ENCODE measurements around the gene HGS.

- TF ChIP-seq, protein P1, sequence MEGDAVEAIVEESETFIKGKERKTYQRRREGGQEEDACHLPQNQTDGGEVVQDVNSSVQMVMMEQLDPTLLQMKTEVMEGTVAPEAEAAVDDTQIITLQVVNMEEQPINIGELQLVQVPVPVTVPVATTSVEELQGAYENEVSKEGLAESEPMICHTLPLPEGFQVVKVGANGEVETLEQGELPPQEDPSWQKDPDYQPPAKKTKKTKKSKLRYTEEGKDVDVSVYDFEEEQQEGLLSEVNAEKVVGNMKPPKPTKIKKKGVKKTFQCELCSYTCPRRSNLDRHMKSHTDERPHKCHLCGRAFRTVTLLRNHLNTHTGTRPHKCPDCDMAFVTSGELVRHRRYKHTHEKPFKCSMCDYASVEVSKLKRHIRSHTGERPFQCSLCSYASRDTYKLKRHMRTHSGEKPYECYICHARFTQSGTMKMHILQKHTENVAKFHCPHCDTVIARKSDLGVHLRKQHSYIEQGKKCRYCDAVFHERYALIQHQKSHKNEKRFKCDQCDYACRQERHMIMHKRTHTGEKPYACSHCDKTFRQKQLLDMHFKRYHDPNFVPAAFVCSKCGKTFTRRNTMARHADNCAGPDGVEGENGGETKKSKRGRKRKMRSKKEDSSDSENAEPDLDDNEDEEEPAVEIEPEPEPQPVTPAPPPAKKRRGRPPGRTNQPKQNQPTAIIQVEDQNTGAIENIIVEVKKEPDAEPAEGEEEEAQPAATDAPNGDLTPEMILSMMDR (IDR thresholded peaks at IDR 0.05; ENCODE audit: insufficient read depth, low read length), result no peak
- TF ChIP-seq, protein P2, sequence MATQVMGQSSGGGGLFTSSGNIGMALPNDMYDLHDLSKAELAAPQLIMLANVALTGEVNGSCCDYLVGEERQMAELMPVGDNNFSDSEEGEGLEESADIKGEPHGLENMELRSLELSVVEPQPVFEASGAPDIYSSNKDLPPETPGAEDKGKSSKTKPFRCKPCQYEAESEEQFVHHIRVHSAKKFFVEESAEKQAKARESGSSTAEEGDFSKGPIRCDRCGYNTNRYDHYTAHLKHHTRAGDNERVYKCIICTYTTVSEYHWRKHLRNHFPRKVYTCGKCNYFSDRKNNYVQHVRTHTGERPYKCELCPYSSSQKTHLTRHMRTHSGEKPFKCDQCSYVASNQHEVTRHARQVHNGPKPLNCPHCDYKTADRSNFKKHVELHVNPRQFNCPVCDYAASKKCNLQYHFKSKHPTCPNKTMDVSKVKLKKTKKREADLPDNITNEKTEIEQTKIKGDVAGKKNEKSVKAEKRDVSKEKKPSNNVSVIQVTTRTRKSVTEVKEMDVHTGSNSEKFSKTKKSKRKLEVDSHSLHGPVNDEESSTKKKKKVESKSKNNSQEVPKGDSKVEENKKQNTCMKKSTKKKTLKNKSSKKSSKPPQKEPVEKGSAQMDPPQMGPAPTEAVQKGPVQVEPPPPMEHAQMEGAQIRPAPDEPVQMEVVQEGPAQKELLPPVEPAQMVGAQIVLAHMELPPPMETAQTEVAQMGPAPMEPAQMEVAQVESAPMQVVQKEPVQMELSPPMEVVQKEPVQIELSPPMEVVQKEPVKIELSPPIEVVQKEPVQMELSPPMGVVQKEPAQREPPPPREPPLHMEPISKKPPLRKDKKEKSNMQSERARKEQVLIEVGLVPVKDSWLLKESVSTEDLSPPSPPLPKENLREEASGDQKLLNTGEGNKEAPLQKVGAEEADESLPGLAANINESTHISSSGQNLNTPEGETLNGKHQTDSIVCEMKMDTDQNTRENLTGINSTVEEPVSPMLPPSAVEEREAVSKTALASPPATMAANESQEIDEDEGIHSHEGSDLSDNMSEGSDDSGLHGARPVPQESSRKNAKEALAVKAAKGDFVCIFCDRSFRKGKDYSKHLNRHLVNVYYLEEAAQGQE (IDR thresholded peaks at IDR 0.05; ENCODE audit: insufficient replicate concordance, low read depth), result no peak
- TF ChIP-seq POLR2AphosphoS5 (IDR thresholded peaks at IDR 0.05; ENCODE audit: low read depth), result no peak
These were observed 11.0 kb downstream of the HGS start for GRCh38 chr17:81694810-81695209.
